CD4-positive, alpha-beta T cell treated with Interleukin-21 for 1 hour (primary cell): ENCODE results near the gene TBC1D3L.
"Not testable (repeated sequence)": the region's sequence is repeated elsewhere in the genome, so short reads cannot be mapped to it uniquely, and the experiment has no call there.

ENCODE experiments used
- DNase-seq: peaks from one replicate; pipeline ENCODE4 v3.0.0-alpha.2; 2020

TBC1D3L gene

DNA sequence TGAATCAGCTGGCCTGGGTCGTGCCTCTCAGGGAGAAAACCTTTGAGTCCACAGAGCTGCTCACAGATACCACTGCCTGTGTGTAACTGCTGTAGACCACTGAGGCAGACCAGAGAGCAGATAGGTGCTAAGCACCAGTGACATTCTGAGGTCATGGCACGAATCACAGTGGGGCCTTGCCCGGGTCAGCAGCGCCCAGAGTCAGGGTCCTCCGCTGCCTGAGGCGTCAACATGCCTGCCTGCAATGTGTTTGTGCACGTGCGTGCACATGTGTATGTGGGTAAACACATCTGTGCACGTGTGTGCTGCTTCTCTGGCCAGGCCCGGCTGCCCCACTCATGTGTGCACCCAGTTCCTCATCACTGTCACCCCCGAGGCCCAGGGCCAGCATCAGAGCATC lies at the start of gene TBC1D3L:
TBC1D3L (minus strand) TSS at position 101 of the 400 bp plus-strand sequence. CDS start 1,540 bp downstream, outside the sequence.
- not testable (repeated sequence) for DNase-seq

DNA sequence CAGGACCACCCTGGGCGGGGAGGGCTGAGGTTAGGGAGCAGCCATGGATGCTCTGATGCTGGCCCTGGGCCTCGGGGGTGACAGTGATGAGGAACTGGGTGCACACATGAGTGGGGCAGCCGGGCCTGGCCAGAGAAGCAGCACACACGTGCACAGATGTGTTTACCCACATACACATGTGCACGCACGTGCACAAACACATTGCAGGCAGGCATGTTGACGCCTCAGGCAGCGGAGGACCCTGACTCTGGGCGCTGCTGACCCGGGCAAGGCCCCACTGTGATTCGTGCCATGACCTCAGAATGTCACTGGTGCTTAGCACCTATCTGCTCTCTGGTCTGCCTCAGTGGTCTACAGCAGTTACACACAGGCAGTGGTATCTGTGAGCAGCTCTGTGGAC lies 14.8 kb upstream of the TBC1D3L start, which contains the start of gene TBC1D3D:
TBC1D3D (plus strand) TSS at position 301 of the 400 bp plus-strand sequence. CDS start 1,585 bp downstream, outside the sequence.
- not testable (repeated sequence) for DNase-seq
